GM19035 (cell line): ENCODE results near the gene TTLL3.
"Not testable (repeated sequence)": the region's sequence is repeated elsewhere in the genome, so short reads cannot be mapped to it uniquely, and the experiment has no call there.

Experiments
- ATAC-seq: cut with Tn5 transposase; IDR thresholded peaks from one replicate; pipeline ENCODE4 v1.9.1; 2021; ENCODE audit not compliant: unreplicated experiment

TTLL3 gene

DNA sequence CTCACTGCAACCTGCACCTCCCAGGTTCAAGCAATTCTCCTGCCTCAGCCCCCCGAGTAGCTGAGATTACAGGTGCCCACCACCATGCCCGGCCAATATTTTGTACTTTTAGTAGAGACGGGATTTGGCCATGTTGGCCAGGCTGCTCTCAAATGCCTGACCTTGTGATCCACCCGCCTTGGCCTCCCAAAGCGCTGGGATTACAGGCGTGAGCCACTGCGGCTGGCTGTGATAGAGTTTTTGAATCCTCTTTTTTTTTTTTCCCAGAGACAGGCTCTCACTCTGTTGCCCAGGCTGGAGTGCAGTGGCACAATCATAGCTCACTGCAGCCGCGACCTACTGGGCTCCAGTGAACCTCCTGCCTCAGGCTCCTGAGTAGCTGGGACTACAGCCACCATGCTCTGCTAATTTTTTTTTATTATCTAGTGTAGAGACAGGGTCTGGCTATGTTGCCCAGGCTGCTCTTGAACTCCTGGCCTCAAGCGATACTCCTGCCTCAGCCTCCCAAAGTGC lies 55.1 kb downstream of the TTLL3 start:
- not testable (repeated sequence) for ATAC-seq

DNA sequence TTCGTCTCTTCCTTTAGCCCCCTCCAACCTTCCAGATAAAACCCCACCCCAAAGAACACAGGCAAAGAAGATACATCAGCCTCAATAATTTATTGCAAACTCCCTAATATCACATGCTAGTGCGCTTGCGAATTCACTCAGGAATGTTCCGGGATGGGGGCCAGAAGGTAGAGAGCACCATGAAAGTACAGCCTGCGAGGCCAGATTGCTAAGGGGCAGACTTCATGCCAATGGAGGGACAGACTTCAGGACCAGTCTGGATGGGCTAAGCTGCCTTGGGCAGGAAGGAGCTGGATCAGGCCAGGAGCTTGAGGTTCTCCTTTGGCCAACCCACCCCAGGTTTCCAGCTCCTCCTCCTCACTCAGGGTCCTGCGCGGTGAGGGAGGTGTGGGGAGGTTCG lies 56.6 kb downstream of the TTLL3 start:
- no peak for ATAC-seq

DNA sequence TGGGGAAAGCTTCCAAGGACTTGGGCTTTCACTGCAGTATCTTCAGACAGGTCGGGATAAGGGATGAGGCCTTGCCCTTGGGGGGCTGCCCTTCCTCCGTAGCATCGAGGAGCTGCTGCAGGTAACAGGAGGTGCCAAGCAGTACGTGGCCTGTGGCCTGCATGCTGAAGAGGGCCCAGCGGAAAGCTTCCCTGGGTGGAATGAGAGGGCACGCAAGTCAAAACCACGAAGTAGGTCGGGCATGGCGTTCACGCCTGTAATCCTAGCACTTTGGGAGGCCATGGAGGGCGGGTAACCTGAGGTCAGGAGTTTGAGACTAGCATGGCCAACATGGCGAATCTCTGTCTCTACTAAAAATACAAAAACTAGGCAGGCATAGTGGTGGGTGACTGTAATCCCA lies 57.0 kb downstream of the TTLL3 start:
- ATAC-seq, result no peak

DNA sequence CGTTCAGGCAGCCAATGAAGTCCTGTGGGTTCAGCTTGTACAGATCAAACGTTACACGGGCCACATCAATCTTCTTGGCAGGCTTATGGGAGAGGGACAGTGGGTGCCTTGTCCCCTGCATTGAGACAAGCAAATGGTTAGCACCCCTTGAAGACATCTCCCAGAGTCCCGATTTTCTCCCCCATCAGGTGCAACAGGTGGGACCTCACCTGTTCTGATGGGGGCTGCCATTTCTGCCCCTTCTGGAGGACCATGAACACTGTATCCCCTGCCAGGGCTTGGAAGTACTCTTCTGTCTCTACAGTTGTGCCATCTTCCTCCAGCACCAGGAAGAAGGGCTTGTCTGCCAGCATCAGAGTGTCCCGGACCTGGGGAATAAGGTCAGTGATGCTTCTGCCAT lies 59.9 kb downstream of the TTLL3 start:
- ATAC-seq, result no peak

DNA sequence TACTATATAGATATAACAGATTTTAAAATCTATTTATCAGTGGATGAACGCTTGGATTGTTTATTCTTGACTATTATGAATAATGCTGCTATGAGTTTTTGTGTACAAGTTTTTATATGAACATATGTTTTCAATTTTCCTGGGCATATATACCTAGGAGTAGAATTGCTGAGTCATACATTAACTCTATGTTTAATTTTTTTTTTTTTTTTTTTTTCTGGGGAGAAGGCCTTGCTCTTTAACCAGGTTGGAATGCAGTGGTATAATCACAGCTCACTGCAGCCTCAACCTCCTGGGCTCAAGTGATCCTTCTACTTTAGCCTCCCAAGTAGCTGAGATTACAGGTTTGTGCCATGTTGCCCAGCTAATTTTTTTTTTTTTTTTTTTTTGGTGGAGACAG lies 60.9 kb downstream of the TTLL3 start:
- ATAC-seq, result no peak

DNA sequence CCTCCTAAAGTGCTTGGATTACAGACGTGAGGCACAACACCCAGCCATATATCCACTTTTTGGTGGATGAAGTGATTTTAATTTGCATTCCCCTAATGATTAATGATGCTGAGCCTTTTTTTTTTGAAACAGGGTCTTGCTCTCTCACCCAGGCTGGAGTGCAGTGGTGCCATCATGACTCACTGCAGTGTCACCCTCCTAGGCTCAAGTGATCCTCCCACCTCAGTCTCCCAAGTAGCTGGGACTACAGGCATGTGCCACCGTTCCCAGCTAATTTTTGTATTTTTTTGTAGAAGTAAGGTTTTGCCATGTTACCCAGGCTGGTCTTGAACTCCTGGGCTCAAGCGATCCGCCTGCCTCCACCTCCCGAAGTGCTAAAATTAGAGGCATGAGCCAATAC lies 62.0 kb downstream of the TTLL3 start:
- ATAC-seq, result not testable (repeated sequence)

DNA sequence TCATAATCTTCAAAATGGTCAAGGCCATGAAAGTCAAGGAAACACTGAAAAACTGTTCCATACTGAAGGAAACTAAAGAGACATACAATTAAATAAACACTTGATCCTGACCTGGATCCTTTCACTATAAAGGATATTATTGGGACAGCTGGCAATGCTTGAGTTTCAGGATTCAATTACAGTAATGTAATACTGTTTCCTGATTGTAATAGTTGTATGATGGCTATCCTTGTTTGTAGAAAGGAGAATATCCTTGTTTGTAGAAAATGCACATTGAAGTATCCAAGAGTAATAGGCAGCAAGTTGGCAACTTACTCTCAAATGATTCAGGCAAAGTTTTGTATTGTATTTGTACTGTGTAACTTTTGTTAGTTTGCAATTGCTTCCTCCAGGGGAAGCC lies 65.4 kb downstream of the TTLL3 start:
- ATAC-seq, result no peak

DNA sequence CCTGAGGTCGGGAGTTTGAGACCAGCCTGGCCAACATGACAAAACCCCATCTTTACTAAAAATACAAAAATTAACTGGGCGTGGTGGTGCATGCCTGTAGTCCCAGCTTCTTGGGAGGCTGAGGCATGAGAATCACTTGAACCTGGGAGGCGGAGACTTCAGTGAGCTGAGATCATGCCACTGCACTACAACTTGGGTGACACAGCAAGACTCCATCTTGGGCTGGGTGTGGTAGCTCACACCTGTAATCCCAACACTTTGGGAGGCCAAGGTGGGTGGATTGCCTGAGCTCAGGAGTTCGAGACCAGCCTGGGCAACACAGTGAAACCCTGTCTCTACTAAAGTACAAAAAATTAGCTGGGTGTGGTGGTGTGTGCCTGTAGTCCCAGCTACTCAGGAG lies 66.2 kb downstream of the TTLL3 start:
- not testable (repeated sequence) for ATAC-seq

DNA sequence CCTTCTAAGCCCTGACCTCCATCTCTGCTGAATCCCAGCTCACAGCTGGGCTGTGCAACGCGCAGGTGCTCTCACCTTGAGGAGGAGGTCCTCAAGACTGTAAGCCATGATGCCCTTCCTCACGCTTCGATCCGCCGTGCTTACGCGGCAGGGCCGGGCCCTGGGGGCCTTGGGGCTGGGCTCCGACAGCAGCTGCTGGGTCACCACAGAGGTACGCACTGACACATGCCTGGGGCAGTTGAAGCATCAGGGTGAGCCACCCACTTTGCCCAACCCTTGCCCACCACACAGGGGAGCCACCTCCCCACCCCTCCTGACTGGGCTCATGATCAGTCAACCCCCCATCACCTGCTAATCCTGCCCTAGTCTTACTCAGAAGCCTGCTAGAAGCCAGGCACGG lies 66.9 kb downstream of the TTLL3 start:
- ATAC-seq, result no peak

DNA sequence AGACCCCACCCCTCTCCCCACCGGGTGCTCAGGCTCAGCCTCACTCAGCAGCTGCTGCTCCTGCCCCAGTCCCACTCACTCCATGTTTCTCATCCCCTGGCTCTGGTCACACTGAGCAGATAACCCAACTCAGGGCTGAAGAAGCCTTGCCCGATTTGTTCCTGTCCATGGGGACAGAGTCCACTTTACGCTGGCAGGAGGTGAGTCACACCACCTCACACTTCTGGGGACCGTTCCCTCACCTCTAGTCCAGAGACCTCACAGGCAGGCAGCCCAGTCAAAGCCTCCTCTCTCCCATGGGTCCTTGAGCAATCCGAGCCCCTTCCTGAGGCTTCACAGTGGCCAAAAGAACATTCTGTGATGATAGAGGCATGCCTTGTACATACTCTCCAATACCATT lies 68.6 kb downstream of the TTLL3 start:
- ATAC-seq, result no peak

DNA sequence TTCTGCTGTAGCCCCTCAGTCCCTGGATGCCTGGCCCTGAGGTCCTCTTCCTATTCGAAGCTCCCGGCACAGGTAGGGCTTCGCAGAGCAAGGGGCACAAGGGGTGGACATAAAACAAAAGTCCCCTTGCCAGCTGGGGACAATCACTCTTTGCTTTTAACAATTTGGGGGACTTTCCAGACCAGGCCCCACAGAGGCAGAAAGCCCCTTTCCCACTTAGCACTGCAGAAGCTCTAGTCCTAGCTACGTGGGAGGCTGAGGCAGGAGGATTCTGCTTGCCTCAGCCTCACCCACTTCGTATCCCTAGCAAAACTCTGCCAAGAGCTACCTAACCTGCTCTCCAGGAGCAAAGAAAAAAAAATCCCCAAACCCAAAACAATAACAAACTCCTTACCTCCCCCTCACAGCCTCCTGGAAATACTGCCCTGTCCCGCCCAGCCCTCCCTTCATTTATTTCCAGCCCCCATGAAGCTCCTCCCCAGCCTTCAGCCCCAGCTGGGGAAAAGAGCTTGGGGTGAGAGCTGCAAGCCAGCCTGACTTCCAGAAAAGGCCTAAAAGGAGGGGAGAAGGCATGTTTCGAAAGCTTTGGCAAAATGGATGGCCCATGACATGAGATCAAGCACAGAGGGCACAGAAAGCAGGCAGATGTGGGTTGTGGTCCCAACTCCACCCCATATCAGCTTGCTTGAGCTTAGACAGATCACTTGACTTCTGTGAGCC lies 69.9 kb downstream of the TTLL3 start, which contains the start of gene CIDEC:
CIDEC (minus strand) TSS at position 424 of the 720 bp plus-strand sequence. CDS start 1,767 bp downstream, outside the sequence.
- ATAC-seq, result no peak

DNA sequence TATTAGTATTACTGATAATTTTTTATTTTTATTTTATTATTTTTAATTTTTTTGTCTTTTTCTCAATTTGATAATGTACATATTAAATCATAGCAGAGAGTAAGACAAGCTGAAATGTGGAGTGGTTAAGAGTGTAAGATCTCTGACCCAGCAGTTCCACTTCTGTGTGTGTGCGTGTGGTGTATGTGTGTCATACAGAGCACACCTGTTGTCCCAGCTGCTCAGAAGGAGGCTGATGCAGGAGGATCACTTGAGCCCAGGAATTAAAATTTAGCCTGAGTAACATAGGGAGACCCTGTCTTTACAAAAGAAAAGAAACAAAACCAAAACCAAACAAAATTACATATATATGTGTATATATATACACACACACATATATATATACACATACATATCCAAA lies 71.4 kb downstream of the TTLL3 start:
- ATAC-seq, result no peak

DNA sequence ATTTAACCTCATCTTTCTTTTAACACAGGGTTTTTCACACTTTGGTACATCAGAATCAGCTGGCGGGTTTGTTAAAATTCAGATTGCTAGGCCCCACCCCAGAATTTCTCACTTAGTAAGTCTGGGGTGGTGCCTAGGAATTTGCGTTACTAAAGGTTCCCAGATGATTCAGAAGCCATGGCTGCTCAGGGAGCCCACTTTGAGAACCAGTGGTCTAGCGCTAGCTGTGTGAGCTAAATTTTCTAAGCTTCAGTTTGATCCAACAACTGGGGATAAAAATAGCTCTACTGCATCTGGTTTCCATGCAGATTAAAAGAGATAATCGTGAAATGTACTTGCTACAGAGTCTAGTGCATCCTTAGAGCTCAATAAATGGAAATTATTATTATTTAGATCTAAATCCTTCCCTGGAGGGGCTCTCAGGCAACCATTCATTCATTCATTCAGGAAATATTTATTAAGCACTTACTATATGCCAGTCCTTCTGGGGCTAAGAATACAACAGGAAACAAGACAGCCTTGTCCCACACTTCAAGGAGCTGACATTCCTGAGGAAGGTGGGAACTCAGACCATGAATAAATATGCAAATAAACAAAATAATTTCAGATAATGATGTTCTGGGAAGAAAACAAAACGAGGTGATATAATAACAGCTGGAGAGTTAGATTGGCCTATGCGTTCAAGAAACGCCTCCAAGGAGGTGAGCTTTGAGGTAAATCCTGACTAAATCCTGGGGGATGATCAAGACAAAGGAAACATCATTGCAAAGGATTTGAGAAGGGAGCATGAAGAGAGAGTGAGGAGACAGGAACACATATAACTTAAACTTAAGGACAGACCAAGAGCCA lies 73.9 kb downstream of the TTLL3 start:
- no peak for ATAC-seq

DNA sequence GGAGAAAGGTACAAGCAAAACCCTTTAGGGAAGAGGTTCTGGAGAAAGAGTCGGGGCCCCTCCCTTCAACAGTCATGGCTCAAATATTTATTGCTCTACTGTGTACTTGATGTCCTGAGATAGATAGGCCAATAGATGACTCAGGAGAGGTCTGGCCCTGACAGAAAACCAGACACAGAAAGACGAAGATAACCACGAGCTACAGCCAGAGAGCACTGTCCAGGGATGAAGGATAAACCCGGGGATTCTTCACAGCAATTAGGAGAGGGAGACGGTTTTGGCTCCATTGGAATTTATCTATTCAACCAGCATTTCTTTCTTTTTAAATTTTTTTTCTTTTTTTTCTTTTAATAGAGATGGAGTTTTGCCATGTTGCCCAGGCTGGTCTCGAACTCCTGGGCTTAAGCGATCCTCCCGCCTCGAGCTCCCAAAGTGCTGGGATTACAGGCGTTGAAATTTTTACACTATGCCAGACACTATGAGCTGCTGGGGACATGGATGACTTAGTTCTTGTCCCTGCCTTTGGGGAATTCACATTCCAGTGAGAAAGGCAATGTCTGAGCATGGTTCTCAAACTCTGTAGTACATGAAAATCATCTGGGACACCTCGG lies 74.6 kb downstream of the TTLL3 start:
- ATAC-seq, result no peak
